GM12878 (cell line): ENCODE data around the gene BTBD1.

Source experiments
- CHD1 ChIP-seq: IDR thresholded peaks from 2 replicates; pipeline ENCODE4 v1.6.1; 2012; ENCODE audit warnings: low read depth, low read length, improper control_type of control experiment
- EZH2 ChIP-seq: IDR thresholded peaks from 2 replicates; pipeline ENCODE4 v1.6.1; 2012; ENCODE audit warnings: low read depth, mild to moderate bottlenecking, control low read depth, inconsistent platforms, low read length, borderline replicate concordance; ENCODE audit not compliant: control insufficient read depth
- POLR2A ChIP-seq: IDR thresholded peaks from 2 replicates; pipeline ENCODE4 v1.6.1; 2011; ENCODE audit warnings: low read depth, mild to moderate bottlenecking, low read length
- POU2F2 ChIP-seq: IDR thresholded peaks from 3 replicates; pipeline ENCODE4 v1.6.1; 2011; ENCODE audit warnings: low read depth, mild to moderate bottlenecking, low read length, borderline replicate concordance
- SMC3 ChIP-seq: IDR thresholded peaks from 2 replicates; pipeline ENCODE4 v1.6.1; 2011; ENCODE audit warnings: low read length, improper control_type of control experiment, borderline replicate concordance
- SRF ChIP-seq, 2 experiments: IDR thresholded peaks; 2 replicates each; pipeline ENCODE4 v1.6.1; 2011; ENCODE audit warnings: low read depth in 2 of 2, low read length in 2 of 2, mild to moderate bottlenecking in 1 of 2, moderate library complexity in 1 of 2
- ZNF217 ChIP-seq: fragments of 450-650 bp; IDR thresholded peaks from 2 replicates; pipeline ENCODE4 v1.6.1; 2017; ENCODE audit warnings: antibody characterized with exemption, mild to moderate bottlenecking
- TF ChIP-seq, protein P1 (sequence below): fragments of 150-350 bp; IDR thresholded peaks from 2 replicates; pipeline ENCODE4 v1.6.1; 2016; ENCODE audit warnings: low read depth, low read length

DNA sequence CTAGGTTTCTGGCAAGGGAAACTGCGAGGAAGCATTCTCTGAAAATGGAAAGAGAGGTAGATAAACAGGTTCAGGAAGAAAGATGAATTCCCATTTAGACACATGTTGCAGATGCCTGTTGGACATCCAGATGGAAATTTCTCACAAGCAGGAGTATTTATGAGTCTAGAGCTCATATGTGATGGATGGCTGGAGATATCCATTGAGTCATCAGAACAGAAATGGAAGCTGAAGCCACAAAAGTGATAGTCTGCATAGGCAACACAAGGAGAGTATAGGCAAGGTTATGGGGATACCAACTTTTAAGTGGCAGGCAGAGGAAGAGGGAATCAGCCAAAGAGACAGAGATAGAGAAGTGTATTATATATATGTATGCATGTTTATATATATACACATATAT is 87.3 kb downstream of the BTBD1 start:
- TF ChIP-seq ZNF217 (no peak), POU2F2 (no peak), CHD1 (no peak), SMC3 (no peak), EZH2 (no peak), SRF (IDR thresholded peaks at IDR 0.05; ENCODE audit: low read depth in 2 of 2, low read length in 2 of 2) (no peak), POLR2A (no peak)
- TF ChIP-seq, protein P1, sequence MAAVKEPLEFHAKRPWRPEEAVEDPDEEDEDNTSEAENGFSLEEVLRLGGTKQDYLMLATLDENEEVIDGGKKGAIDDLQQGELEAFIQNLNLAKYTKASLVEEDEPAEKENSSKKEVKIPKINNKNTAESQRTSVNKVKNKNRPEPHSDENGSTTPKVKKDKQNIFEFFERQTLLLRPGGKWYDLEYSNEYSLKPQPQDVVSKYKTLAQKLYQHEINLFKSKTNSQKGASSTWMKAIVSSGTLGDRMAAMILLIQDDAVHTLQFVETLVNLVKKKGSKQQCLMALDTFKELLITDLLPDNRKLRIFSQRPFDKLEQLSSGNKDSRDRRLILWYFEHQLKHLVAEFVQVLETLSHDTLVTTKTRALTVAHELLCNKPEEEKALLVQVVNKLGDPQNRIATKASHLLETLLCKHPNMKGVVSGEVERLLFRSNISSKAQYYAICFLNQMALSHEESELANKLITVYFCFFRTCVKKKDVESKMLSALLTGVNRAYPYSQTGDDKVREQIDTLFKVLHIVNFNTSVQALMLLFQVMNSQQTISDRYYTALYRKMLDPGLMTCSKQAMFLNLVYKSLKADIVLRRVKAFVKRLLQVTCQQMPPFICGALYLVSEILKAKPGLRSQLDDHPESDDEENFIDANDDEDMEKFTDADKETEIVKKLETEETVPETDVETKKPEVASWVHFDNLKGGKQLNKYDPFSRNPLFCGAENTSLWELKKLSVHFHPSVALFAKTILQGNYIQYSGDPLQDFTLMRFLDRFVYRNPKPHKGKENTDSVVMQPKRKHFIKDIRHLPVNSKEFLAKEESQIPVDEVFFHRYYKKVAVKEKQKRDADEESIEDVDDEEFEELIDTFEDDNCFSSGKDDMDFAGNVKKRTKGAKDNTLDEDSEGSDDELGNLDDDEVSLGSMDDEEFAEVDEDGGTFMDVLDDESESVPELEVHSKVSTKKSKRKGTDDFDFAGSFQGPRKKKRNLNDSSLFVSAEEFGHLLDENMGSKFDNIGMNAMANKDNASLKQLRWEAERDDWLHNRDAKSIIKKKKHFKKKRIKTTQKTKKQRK, result no peak
